GM19035 (cell line): ENCODE measurements around the gene SMC1B.
"Not testable (repeated sequence)": the region's sequence is repeated elsewhere in the genome, so short reads cannot be mapped to it uniquely, and the experiment has no call there.

Source experiments
- ATAC-seq: cut with Tn5 transposase; IDR thresholded peaks from one replicate; pipeline ENCODE4 v1.9.1; 2021; ENCODE audit not compliant: unreplicated experiment

Gene SMC1B

GRCh38 chr22:45421349-45422055 lies 8.1 kb upstream of the SMC1B start:
- ATAC-seq, result no peak

GRCh38 chr22:45420539-45420938 lies 7.1 kb upstream of the SMC1B start:
- ATAC-seq, result no peak

- no peak for ATAC-seq
Observed at GRCh38 chr22:45420011-45420410, 6.6 kb upstream of the SMC1B start.

- ATAC-seq, result no peak
Observed at GRCh38 chr22:45418770-45419138, 5.4 kb upstream of the SMC1B start.

- ATAC-seq, result no peak
Observed at GRCh38 chr22:45418056-45418769, 4.8 kb upstream of the SMC1B start.

GRCh38 chr22:45413013-45413367 lies 409 bp downstream of the SMC1B start:
- ATAC-seq, result no peak

GRCh38 chr22:45407793-45408192 lies 5.6 kb downstream of the SMC1B start:
- ATAC-seq, result no peak

- no peak for ATAC-seq
Observed at GRCh38 chr22:45402466-45402985, 10.9 kb downstream of the SMC1B start.

GRCh38 chr22:45399712-45400445 lies 13.5 kb downstream of the SMC1B start:
- ATAC-seq, result no peak

- no peak for ATAC-seq
Observed at GRCh38 chr22:45398214-45398613, 15.2 kb downstream of the SMC1B start.

- ATAC-seq, result no peak
Observed at GRCh38 chr22:45397806-45398205, 15.6 kb downstream of the SMC1B start.

- no peak for ATAC-seq
Observed at GRCh38 chr22:45389546-45389945, 23.9 kb downstream of the SMC1B start.

GRCh38 chr22:45381348-45381747 lies 32.1 kb downstream of the SMC1B start:
- no peak for ATAC-seq

- ATAC-seq, result no peak
Observed at GRCh38 chr22:45376703-45377102, 36.7 kb downstream of the SMC1B start.

GRCh38 chr22:45376009-45376408 lies 37.4 kb downstream of the SMC1B start:
- no peak for ATAC-seq

- ATAC-seq, result not testable (repeated sequence)
Observed at GRCh38 chr22:45373592-45373991, 39.8 kb downstream of the SMC1B start.

GRCh38 chr22:45366713-45367112 lies 46.7 kb downstream of the SMC1B start:
- ATAC-seq, result no peak

GRCh38 chr22:45359627-45360026 lies 53.8 kb downstream of the SMC1B start:
- ATAC-seq, result no peak

GRCh38 chr22:45358127-45358526 lies 55.3 kb downstream of the SMC1B start:
- no peak for ATAC-seq

- no peak for ATAC-seq
Observed at GRCh38 chr22:45357490-45357889, 55.9 kb downstream of the SMC1B start.

- ATAC-seq, result no peak
Observed at GRCh38 chr22:45353786-45354185, 59.6 kb downstream of the SMC1B start.

GRCh38 chr22:45352757-45353156 lies 60.6 kb downstream of the SMC1B start:
- ATAC-seq, result not testable (repeated sequence)
